Retina (tissue), 1 donor: ENCODE measurements around the gene DUSP16.
A peak's percentile ranks its signal among the peaks of the same experiment; 100 is the strongest.
"Not testable (repeated sequence)": the region's sequence is repeated elsewhere in the genome, so short reads cannot be mapped to it uniquely, and the experiment has no call there.

Source experiments
- DNase-seq: peaks from one replicate; pipeline ENCODE4 v3.0.0-alpha.2; 2016

DUSP16 gene

DNA sequence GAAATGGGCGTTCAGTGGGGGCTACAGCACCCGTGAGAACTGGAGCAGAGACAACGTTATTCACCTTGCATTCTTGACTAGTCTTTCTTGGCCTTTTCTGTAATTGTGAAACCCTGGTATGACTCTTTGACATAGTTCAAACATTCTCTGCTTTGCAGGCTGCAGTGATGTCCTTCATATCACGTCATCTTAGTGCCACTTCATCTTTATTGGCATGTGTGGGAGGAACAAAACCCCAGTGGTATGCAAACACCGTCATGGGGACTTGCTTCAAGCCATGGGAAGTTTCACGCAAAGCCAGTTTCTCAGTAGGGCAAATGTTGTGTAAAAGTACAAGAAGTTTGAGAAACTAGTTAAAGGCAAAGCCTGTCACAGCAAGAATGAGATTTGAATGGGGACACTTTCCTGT, 20.2 kb upstream of the DUSP16 start:
- no peak for DNase-seq

DNA sequence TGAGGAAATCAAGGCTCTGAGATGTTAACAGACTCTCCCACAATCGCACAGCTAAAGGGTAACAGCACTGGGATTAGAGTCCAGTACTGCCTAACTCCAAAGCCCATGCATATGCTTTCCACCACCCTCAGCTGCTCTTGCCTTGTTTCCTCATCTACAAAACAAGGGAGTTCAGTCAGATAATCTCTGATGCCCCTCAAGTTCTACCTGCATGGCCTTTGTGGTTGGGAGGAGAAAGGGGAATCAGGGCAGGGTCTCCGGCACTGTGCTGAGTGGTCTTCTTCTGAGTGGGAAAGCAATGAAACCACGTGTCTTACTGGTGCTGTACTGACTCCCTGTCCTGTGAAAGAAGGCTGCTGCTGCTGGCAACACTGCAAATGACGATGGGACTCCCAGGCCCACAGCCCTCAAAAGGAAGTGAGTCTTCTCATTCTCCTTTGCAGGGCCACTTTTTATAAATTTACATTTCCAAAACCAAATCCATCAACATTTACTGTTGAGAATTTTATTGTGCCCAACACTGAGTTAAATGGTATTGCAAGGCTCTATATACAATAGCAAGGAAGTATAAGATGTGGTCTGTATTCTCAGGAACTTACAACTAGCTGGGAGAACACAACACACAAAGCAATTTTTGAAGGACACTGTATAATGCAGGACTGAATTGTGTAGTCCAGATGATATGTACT, 19.7 kb upstream of the DUSP16 start:
- no peak for DNase-seq

DNA sequence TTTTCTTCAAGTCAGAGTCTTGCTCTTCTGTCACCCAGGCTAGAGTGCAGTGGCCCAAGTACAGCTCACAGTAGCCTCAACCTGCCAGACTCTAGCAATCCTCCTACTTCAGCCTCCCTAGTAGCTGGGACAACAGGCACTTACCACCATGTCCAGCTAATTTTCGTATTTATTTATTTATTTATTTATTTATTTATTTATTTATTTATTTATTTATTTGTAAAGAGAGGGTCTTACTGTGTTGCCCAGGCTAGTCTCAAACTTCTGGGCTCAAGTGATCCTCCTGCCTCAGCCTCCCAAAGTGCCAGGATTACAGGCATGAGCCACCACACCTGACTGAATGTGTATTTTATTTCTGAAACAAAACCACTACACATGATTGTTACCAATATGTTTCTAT, 18.1 kb upstream of the DUSP16 start:
- not testable (repeated sequence) for DNase-seq

DNA sequence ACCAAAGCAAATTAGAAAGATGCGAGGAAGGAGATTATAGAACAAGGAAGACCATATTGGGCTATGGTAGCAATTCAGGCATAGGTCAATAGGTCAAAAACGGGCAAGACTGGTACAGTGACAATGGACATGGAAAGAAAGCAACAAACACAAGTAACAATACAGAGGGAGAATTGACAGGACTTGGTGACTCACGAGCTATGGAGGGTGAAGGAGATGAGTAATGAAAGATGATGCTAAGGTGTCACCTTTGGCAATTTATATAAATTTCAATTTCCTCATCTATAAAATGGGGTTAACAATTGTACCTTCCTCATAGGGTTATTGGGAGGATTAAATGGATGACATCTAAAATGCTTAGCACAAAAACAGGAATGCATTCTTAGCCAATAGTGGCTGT, 15.1 kb upstream of the DUSP16 start:
- DNase-seq: no peak

DNA sequence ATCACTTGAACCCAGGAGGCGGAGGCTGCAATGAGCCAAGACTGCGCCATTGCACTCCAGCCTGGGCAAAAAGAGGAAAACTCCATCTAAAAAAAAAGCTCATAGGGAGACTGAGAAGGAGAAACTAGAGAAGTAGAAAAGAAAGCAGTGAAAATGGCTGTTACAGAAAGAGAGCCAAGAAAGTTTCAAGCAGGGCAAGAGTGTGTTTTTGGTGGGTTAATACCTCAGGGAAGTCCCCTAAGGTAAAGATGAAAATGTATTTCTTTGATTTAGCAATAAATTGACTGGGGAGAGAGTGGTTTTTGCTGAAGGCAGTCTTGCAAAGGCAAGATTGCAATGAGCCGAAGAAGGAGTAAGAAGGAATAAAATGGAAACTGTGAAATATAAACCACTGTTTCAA, 10.0 kb upstream of the DUSP16 start:
- no peak for DNase-seq

DNA sequence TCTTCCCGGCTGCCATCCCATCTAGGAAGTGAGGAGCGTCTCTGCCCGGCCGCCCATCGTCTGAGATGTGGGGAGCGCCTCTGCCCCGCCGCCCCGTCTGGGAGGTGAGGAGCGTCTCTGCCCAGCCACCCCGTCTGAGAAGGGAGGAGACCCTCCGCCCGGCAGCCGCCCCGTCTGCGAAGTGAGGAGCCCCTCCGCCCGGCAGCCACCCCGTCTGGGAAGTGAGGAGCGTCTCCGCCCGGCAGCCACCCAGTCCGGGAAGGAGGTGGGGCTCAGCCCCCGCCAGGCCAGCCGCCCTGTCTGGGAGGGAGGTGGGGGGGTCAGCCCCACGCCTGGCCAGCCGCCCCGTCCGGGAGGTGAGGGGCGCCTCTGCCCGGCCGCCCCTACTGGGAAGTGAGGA, 3.3 kb upstream of the DUSP16 start:
- DNase-seq: not testable (repeated sequence)

DNA sequence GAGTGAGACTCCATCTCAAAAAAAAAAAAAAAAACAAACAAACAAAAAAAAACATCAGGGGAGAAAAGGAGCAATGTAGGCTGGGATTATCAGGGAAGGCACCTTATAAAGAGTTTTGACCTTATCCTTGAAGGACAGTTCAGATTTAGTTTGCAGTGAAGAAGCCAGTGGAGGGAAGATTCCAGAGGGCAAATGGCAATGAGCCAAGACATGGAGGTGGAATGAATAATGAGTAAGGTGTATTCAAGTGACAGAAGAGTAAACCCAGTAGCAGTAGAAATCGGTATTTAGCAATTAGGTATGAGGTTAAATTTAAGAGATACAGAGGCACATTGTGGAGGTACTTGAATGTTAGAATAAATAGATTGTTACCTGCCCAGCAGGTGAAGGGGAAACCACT, 2.2 kb upstream of the DUSP16 start:
- no peak for DNase-seq

DNA sequence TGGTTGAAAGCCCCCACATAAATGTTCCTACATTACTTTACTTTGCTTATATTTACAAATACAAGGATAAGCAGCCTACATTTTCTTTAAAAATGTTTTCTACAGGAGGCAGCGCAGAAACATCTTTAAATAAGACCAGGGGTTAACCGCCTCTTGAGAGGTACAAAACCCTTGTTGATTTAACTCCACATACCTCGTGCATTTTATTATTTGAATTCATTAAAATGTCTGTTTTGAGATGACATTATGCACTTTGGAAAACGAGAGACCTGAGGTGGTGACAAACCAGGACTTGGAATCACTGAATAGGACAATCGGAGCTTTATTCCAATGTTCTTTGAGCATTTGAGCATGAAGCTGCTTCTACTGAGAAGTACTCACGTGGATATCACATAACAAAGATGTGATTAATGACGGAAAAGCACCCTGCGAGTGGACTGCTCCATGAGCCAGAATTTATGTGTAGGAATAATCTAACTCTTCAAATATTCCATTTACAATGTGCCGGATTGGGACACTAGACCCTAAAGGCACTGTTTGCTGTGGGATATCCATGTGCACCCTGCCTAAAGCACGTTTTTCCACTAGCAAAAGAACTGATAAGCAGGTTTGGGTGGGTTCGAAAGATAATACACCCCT, 746 bp upstream of the DUSP16 start:
- no peak for DNase-seq

DNA sequence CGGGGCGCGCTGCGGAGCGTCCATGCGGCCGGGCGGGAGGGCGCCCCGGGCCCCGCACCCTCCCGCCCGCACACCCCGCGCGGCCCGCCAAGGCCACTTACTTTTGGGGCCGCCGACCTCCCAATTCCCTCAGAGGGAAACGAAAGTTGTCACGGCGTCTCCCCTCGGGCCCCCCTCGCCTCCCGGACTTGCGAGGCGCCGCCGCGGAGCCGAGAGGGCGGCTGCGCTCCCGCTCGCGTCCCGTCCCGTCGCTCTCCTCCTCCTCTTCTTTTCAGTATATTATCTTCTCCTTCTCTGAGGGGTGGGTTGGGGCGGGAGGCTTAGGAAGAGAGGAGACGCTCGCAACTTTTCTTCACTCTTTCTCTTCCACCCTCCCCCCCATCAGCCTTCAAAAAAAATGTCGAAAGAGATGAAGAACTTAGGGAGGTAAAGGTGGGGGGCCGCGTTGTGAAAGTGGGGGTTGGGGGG, 613 bp downstream of the DUSP16 start:
- peak; percentile 59 for DNase-seq

DNA sequence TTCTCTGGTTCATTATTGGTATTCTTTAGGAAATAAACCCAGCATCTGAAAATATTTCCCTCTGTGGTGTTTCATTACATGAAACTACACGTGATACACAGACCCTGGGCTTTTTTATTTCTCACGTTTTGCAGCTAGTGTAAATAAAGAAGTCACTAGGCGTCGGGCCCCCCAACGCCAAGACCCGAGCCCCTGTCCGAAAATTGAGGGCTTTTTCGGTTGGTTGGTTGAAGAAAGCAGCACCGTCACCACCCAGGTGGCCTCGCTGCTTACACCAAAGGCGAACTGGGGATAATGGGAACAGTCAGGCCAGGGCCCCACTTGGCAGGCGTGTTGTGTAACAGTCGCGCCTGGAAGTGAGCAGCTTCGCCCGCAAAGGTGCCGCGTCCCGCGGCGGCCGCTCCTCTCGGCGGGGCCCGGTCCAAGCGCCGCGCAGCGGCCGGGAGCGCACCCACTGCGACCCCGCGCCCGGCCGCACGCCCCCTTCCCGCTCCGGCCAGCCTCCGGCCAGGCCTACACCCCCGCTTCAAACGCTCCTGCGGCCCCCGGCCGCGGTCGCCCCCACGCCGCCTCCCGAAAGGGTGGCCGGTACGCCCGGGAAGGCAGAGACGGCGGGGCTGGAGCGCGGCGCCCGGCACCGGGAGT, 1.2 kb downstream of the DUSP16 start:
- DNase-seq: peak; percentile 75

DNA sequence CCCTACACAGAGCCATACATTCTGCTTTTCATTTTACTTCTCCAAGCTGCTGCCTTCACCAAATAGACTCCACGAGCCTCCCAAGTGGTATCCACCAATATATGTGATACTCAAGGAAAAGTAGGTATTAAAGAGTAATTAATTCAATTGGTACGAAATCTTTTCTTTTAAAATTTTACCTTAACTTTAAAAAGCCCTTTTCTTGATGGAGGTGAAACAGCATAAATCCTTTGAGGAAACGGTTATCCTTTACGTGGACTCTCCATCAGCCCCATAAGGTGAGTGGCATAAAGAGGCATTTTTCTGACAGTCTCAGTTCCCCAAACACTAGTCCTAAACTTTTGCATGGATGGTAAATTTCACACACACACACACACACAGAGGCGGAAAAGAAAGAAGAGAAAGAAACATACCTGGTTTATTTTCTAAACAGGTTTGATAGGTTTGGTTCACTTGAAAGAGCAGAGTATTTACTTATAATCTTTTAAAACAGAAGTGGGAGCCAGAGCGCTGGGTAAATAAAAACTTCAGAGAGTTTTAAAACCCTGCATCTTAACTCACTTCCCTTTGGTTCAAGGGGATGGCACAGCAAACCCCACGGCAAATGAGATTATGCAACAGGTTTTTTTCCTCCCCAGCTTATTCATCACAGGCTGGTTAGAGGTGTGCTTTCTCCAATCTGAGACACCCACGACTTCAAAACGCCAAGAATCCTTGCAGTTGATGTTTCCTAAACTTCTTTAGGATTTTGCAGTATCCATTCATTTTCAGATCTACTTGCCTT, 1.9 kb downstream of the DUSP16 start:
- DNase-seq: no peak

DNA sequence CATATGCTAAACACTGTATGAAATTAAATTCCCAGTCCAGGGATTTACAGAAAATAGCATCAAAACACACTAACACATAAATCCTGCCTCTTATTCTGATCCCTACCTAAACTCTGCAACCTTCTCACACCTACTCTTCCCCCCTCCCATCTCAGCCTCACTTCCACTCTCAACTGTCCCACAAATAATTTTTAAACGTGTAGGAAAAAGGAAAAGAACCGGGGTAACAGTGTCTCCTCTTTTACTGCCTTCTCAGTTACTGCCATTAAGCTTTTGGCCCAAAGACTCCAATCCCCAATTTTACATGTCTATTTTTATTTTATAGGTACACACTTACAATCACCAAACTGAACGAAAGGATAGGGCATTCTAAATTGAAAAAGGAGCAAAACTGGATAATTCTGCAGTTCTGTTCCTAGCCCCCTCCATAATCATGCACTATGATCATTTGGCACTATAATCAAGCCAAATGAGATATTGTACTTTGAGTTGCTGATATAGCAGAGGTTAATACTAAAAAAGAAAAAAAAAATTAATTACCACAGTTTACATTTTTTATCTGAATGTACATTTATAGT, 2.9 kb downstream of the DUSP16 start:
- no peak for DNase-seq

DNA sequence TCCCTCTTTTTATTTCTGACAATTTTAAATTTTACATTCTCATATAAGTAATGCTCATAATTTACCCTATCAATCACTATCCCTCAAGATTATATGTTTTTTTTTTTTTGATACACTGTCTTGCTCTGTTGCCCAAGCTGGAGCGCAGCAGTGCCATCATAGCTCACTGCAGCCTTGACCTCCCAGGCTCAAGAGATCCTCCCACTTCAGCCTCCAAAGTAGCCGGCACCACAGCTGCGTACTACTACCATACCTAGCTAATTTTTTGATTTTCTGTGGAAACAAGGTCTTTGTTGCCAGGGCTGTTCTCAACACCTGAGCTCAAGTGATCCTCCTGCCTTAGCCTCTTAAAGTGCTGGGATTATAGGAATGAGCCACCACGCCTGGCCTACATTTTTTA, 4.4 kb downstream of the DUSP16 start:
- DNase-seq: no peak

DNA sequence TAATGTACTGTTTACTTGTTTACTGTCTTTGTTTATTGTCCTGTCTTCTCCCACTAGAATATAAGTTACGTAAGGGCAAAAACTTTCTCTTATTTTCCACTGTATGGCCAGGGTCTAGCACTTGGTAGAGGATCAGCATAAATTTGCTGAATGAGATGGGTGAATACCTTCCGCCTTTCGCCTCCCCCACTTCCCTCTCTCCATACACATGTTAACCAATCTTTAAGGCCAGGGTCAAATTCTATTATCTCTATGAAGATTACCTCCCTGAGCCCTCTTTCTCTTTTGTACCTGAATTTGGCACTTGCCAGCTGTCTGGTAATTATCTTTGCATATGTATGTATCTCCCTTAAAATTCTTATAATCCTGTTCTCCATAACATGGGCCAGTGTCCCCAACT, 4.9 kb downstream of the DUSP16 start:
- no peak for DNase-seq

DNA sequence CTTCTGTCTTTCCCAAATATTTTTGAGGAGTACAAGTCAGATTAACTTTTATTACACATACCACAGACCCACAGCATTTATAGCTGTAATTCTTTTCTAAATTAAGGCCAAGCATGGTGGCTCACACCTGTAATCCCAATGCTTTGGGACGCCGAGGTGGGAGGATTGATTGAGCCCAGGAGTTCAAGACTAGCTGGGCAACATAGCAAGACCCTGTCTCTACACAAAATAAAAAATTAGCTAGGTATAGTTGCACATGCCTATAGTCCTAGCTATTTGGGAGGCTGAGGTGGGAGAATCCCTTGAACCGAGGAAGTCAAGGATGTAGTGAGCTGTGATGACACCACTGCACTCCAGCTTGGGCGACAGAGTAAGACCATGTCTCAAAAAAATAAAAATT, 7.0 kb downstream of the DUSP16 start:
- no peak for DNase-seq

DNA sequence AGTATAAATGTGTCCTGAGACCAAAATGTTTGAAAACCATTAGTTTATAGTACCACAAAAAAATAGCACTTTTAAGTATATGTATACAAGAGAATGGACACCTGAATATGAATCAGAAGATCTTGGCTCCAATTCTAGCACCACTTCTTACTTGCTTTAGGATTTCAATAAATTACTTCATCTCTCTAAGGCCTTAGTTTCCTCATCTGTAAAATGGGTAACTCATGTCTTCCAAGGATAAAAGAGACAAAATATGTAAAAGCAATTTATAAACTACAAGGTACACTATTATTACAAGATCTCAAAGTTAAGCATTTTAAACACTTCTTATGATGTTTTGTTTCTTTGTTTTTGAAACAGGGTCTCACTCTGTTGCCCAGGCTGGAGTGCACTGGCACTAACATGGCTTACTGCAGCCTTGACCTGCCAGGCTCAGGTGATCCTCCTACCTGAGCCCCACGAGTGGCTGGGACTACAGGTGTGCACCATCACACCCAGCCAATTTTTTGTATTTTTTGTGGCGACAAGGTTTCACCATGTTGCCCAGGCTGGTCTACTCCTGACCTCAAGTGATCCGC, 9.4 kb downstream of the DUSP16 start:
- no peak for DNase-seq

DNA sequence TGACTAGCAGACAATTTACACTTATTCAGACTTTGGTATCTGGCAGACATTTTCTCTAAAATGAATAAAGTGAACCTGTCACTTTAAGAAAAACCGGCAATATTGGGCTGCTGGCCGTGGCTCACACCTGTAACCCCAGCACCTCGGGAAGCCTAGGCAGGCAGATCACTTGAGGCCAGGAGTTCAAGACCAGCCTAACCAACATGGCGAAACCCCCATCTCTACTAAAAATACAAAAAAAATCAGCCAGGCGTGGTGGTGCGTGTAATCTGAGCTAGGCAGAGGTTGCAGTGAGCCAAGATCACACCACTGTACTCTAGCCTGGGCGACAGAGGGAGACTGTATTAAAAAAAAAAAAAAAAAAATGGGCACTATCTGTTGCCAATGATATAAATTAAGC, 11.5 kb downstream of the DUSP16 start:
- DNase-seq: no peak

DNA sequence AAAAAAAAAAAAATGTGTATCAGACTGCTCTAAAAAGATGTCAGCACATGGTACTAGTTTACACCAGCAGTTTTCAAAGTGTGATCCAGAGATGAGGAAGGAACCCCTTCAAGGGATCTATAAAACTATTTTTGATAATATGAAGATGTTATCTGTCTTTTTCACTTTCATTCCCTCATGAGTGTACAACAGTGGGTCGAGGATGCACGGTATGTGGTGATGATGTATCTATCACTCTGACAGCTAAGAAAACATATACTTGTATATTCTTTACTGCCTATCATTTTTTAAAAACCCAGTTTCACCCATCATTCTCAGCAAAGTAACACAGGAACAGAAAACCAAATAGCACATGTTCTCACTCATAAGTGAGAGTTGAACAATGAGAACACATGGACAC, 12.4 kb downstream of the DUSP16 start:
- DNase-seq: no peak

DNA sequence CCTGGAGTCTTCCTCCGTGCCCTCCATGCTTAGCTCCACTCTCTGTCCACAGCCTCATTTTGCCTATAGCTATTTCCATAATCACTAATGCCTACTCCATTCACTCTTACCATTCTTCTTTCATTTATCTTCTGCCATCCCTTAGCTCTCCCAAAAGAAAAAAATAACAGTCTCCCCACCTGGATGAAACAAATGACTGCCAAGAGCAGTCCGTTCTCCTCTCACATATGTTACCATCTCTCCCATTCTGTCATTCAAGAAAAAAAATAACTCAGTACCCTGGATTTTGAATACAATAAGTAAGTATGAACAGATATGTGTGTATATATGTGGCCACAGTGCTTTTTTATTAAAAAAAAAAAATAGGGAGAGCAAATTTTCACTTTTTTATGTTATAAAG, 13.2 kb downstream of the DUSP16 start:
- DNase-seq: no peak

DNA sequence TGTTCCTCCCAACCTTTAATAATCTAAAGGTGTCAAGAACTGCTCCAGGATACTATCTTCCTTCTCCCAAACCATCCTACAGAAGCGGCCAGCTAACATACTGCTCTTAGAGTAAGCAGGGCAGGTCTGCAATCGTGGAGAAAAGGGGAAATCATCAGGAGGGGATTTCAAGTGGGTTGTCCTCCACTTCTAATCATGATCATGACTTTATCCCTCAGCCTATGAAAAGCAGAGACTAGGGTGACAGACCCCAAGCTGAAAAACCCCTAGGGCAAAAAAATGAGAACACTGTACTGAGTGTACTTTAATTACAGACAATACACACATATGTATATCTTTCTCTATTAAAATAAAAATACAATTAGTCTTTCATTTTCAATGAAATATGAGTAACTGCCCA, 13.9 kb downstream of the DUSP16 start:
- no peak for DNase-seq

DNA sequence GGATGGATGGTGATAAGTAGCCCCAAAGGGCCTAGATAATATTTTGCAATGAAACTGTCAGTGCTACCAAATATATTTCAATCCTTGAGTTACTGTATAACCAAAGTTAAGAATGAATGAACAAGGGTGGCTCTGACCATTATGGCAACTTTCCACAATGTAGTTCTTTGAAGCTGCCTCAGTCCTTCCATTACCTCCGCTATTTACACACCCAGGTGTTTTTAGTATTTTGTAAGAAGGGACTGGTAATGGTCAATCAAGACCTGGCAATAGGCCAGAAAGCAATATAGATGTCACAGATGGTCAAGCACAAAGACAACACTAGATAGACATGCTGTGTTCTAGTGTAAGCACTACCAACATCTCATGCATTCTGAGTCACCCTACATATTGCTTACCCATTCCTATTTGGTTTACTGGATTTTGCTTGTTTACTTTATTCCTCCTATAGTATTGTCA, 16.3 kb downstream of the DUSP16 start:
- no peak for DNase-seq

DNA sequence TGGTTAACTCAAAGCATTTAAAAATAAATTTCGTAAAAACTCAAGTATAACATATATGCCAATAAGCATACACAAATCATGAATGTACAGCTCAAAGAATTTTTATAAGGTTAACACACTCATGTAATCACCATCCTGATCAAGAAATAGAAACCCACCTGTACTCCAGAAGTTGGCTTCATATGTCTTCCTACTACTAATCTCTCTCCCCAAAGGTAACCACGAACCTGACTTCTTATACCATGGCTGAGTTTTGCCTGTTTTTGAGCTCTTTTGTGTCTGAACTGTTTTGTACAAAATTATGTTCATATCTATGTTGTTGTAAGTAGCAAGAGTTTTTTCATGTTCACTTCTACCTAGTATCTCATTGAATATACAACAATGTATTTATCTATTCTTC, 18.7 kb downstream of the DUSP16 start:
- DNase-seq: no peak

DNA sequence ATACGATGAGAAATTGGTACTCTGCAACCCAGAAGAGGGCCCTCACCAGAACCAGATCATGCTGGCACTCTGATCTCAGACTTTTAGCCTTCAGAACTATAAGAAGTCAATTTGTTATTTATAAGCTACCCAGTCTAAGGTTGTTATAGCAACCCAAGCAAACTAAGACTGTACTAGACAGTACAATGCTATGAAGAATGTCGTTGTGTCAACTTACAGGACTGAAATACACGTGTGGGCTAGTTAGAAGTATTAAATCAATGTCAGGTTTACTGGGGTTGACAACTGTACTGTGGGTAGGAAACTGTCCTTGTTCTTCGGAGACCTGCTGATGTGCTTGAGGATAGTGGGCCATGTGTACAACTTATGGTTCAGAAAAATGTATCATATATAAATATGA, 19.7 kb downstream of the DUSP16 start:
- DNase-seq: no peak
